NT2/D1 (cell line): ENCODE results near the gene KIF15.

Source experiments
- SUZ12 ChIP-seq: IDR thresholded peaks from 2 replicates; pipeline ENCODE4 v1.6.1; 2011; ENCODE audit not compliant: insufficient read length, insufficient read depth; ENCODE audit errors: extremely low read depth
- YY1 ChIP-seq: IDR thresholded peaks from 2 replicates; pipeline ENCODE4 v1.6.1; 2011; ENCODE audit not compliant: insufficient read length, insufficient read depth
- ZNF274 ChIP-seq: IDR thresholded peaks from 2 replicates; pipeline ENCODE4 v1.6.1; 2011; ENCODE audit warnings: mild to moderate bottlenecking, low read depth, low read length

- TF ChIP-seq ZNF274 (no peak), SUZ12 (no peak), YY1 (no peak)
Measured at GRCh38 chr3:44761101-44761423, 532 bp upstream of the KIF15 start.
